Germinal center (tissue), 1 donor: ENCODE results near the gene KRT31.
"Not testable (repeated sequence)": the region's sequence is repeated elsewhere in the genome, so short reads cannot be mapped to it uniquely, and the experiment has no call there.

Experiments used
- DNase-seq: peaks from one replicate; pipeline ENCODE4 v3.0.0; 2012; ENCODE audit warnings: mixed read lengths, low spot score

The KRT31 gene

GRCh38 chr17:41387670-41388069, 9.7 kb downstream of the KRT31 start:
- DNase-seq, result no peak

- no peak for DNase-seq
These were observed 11.2 kb downstream of the KRT31 start for GRCh38 chr17:41386227-41386626.

GRCh38 chr17:41383690-41384089, 13.7 kb downstream of the KRT31 start:
- no peak for DNase-seq

- DNase-seq, result no peak
These were observed 15.0 kb downstream of the KRT31 start for GRCh38 chr17:41382394-41382793.

- not testable (repeated sequence) for DNase-seq
These were observed 15.5 kb downstream of the KRT31 start, which contains the start of gene KRT34 for GRCh38 chr17:41381943-41382342. Gene KRT34, minus strand, starts transcription at chr17:41382306. Its CDS starts 60 bp downstream, at chr17:41382246.

- not testable (repeated sequence) for DNase-seq
These were observed 17.3 kb downstream of the KRT31 start for GRCh38 chr17:41380091-41380490.

- no peak for DNase-seq
These were observed 19.9 kb downstream of the KRT31 start for GRCh38 chr17:41377546-41377945.

GRCh38 chr17:41369713-41370112, 27.7 kb downstream of the KRT31 start, which contains the start of gene KRT33B:
Gene KRT33B, minus strand, starts transcription at chr17:41369813. Its CDS starts 63 bp downstream, at chr17:41369750.
- no peak for DNase-seq

GRCh38 chr17:41369023-41369422, 28.4 kb downstream of the KRT31 start:
- DNase-seq, result no peak

- no peak for DNase-seq
These were observed 29.9 kb downstream of the KRT31 start for GRCh38 chr17:41367426-41368075.

- DNase-seq, result no peak
These were observed 31.3 kb downstream of the KRT31 start for GRCh38 chr17:41366070-41366469.

- DNase-seq, result no peak
These were observed 33.5 kb downstream of the KRT31 start for GRCh38 chr17:41363881-41364280.

GRCh38 chr17:41360296-41360995, 37.0 kb downstream of the KRT31 start:
- DNase-seq, result no peak

GRCh38 chr17:41354536-41354935, 42.9 kb downstream of the KRT31 start:
- no peak for DNase-seq

- DNase-seq, result no peak
These were observed 44.6 kb downstream of the KRT31 start for GRCh38 chr17:41352597-41353366.

GRCh38 chr17:41351177-41351576, 46.2 kb downstream of the KRT31 start:
- no peak for DNase-seq

- DNase-seq, result not testable (repeated sequence)
These were observed 47.0 kb downstream of the KRT31 start, which contains the start of gene KRT33A for GRCh38 chr17:41350381-41350878. Gene KRT33A, minus strand, starts transcription at chr17:41350828. Its CDS starts 61 bp downstream, at chr17:41350767.

GRCh38 chr17:41347869-41348760, 49.3 kb downstream of the KRT31 start:
- no peak for DNase-seq

GRCh38 chr17:41346421-41346820, 51.0 kb downstream of the KRT31 start:
- not testable (repeated sequence) for DNase-seq

- no peak for DNase-seq
These were observed 51.4 kb downstream of the KRT31 start for GRCh38 chr17:41345992-41346391.
